Caco-2 (cell line): ENCODE measurements around the gene SH2D1A. TPM values are rescaled to one million over a fixed set of nuclear protein-coding genes. Genes with fewer than 3 reads are reported as not detected.

Experiments
- BruUV-seq: library from RNA; stranded (reverse); fragments of 400-500 nt; replicated peaks from 2 replicates; lab custom pipeline; 2021; lab: Mats Ljungman, UMichigan
- CTCF ChIA-PET: fragments of 300-600 bp; sonication (Branson Sonifier 250); formaldehyde crosslinking; loops from one replicate; lab custom pipeline; 2022; ENCODE audit warnings: antibody characterized with exemption; lab: Charles Lee
- POLR2A ChIA-PET: fragments of 300-600 bp; sonication (Branson Sonifier 250); formaldehyde crosslinking; loops from one replicate; lab custom pipeline; 2022; ENCODE audit warnings: antibody characterized with exemption; lab: Charles Lee
- DNase-seq, 2 experiments: peaks; one replicate each; pipeline versions ENCODE4 v3.0.0 to v3.0.0-alpha.2; 2020 to 2022
- H3K27me3 ChIP-seq: replicated peaks from 2 replicates; pipeline ENCODE4 v1.6.0; 2011; ENCODE audit warnings: low read length; ENCODE audit not compliant: control insufficient read depth, insufficient read depth
- H3K36me3 ChIP-seq: 2 replicates; pipeline ENCODE4 v1.5.1; 2011; ENCODE audit warnings: low read length; ENCODE audit not compliant: control insufficient read depth, insufficient read depth
- H3K4me1 ChIP-seq: fragments of 250-450 bp; sonication (Bioruptor Pico); 2 replicates; pipeline ENCODE4 v1.5.1; 2020; ENCODE audit warnings: mild to moderate bottlenecking
- H3K4me3 ChIP-seq: 2 replicates; pipeline ENCODE4 v1.5.1; 2011; ENCODE audit warnings: low read depth, mild to moderate bottlenecking, control low read depth, low read length
- H3K9me3 ChIP-seq: fragments of 250-450 bp; sonication (Bioruptor Pico); 2 replicates; pipeline ENCODE4 v1.5.1; 2020; ENCODE audit warnings: mild to moderate bottlenecking, moderate library complexity
- H3K27ac Mint-ChIP-seq: one replicate; pipeline ENCODE4 v1.8.0; 2022; ENCODE audit warnings: mixed read lengths; ENCODE audit not compliant: unreplicated experiment
- H3K27me3 Mint-ChIP-seq: one replicate; pipeline ENCODE4 v1.8.0; 2022; ENCODE audit warnings: mixed read lengths; ENCODE audit not compliant: insufficient read depth, unreplicated experiment
- H3K36me3 Mint-ChIP-seq: one replicate; pipeline ENCODE4 v1.8.0; 2022; ENCODE audit warnings: mild to moderate bottlenecking, mixed read lengths; ENCODE audit not compliant: insufficient read depth, unreplicated experiment
- H3K4me1 Mint-ChIP-seq: one replicate; pipeline ENCODE4 v1.8.0; 2022; ENCODE audit warnings: low read depth, mixed read lengths; ENCODE audit not compliant: unreplicated experiment
- H3K4me3 Mint-ChIP-seq: one replicate; pipeline ENCODE4 v1.8.0; 2022; ENCODE audit warnings: mild to moderate bottlenecking, moderate library complexity, mixed read lengths; ENCODE audit not compliant: unreplicated experiment
- H3K9me3 Mint-ChIP-seq: one replicate; pipeline ENCODE4 v1.8.0; 2022; ENCODE audit warnings: mixed read lengths; ENCODE audit not compliant: unreplicated experiment
- intact Hi-C: fragments of 100-400 bp; cut with micrococcal nuclease; formaldehyde crosslinking; loops from one replicate; pipeline ENCODE4 v1.10.0; 2022; ENCODE audit not compliant: unreplicated experiment
- total RNA-seq: library from RNA; stranded (reverse); gene quantifications from 2 replicates; pipeline ENCODE4 v1.2.3, GENCODE V29; 2022
- TF ChIP-seq, protein P1 (sequence below), 2 experiments: fragments of 200-600 bp in 1 of 2; IDR thresholded peaks; 1 replicate in 1 of 2; 2 replicates in 1 of 2; pipeline versions ENCODE4 v1.5.1 to v1.8.0; 2011 to 2022; ENCODE audit warnings: antibody characterized with exemption in 1 of 2, control low read depth in 1 of 2, inconsistent platforms in 1 of 2, low read depth in 1 of 2, low read length in 1 of 2, mild to moderate bottlenecking in 1 of 2, moderate library complexity in 1 of 2; ENCODE audit not compliant: insufficient read depth in 1 of 2, severe bottlenecking in 1 of 2, unreplicated experiment in 1 of 2

SH2D1A gene
- total RNA-seq, 1 experiment from 2014 or later: not detected

DNA sequence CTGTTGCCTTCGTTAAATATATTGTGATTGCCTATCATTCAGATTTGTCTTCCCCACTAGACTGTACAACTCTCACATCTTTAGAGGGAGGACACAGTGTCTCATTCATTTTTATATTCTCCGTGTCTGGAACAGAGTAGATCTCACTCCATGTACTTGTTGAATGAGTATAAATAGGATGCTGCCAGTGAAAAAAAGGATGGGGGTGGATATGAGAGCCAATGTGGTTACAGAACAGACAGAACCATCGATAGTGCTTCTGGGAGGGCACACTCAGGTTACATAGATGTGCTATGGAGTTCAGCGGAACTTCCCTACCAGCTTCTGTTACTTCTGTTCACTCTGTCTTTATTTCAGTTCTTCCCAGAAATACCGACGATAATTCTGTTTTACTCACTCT is 66.9 kb downstream of the SH2D1A start:
- TF ChIP-seq, protein P1, sequence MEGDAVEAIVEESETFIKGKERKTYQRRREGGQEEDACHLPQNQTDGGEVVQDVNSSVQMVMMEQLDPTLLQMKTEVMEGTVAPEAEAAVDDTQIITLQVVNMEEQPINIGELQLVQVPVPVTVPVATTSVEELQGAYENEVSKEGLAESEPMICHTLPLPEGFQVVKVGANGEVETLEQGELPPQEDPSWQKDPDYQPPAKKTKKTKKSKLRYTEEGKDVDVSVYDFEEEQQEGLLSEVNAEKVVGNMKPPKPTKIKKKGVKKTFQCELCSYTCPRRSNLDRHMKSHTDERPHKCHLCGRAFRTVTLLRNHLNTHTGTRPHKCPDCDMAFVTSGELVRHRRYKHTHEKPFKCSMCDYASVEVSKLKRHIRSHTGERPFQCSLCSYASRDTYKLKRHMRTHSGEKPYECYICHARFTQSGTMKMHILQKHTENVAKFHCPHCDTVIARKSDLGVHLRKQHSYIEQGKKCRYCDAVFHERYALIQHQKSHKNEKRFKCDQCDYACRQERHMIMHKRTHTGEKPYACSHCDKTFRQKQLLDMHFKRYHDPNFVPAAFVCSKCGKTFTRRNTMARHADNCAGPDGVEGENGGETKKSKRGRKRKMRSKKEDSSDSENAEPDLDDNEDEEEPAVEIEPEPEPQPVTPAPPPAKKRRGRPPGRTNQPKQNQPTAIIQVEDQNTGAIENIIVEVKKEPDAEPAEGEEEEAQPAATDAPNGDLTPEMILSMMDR (IDR thresholded peaks at IDR 0.05; ENCODE audit: insufficient read depth in 1 of 2, low read depth in 1 of 2, low read length in 1 of 2, severe bottlenecking in 1 of 2, unreplicated experiment in 1 of 2): no peak
- intact Hi-C loops: no loop called here
- Mint-ChIP-seq H3K4me1 (peaks cover 7% of the 10 kb centered on the region), H3K9me3 (no peaks in the 10 kb centered on the region), H3K4me3 (no peak overlapping the region), H3K36me3 (no peaks in the 10 kb centered on the region), H3K27ac (no peak overlapping the region), H3K27me3 (peaks cover 2% of the 10 kb centered on the region)
- BruUV-seq: no TSS peak
- Histone ChIP-seq H3K4me1 (no peaks in the 10 kb centered on the region), H3K9me3 (no peaks in the 10 kb centered on the region), H3K27me3 (no peaks in the 10 kb centered on the region), H3K4me3 (no peak overlapping the region), H3K36me3 (no peaks in the 10 kb centered on the region)
- ChIA-PET CTCF (no interaction called here), POLR2A (no interaction called here)
- no peak for DNase-seq

- ChIA-PET POLR2A (no interaction called here), CTCF (no interaction called here)
- TF ChIP-seq, protein P1 (IDR thresholded peaks at IDR 0.05; ENCODE audit: insufficient read depth in 1 of 2, low read depth in 1 of 2, low read length in 1 of 2, severe bottlenecking in 1 of 2, unreplicated experiment in 1 of 2): no peak
- Mint-ChIP-seq H3K27me3 (peaks cover 2% of the 10 kb centered on the region), H3K9me3 (no peaks in the 10 kb centered on the region), H3K4me3 (no peak overlapping the region), H3K36me3 (no peaks in the 10 kb centered on the region), H3K27ac (no peak overlapping the region), H3K4me1 (peaks cover 7% of the 10 kb centered on the region)
- no peak for DNase-seq
- H3K4me1 ChIP-seq: no peaks in the 10 kb centered on the region
- no peak overlapping the region for H3K4me3 ChIP-seq
- no peaks in the 10 kb centered on the region for H3K27me3 ChIP-seq
- no peaks in the 10 kb centered on the region for H3K36me3 ChIP-seq
- intact Hi-C loops: no loop called here
- no peaks in the 10 kb centered on the region for H3K9me3 ChIP-seq
- BruUV-seq: no TSS peak
Measured at GRCh38 chrX:124414281-124414680, 67.9 kb downstream of the SH2D1A start.

DNA sequence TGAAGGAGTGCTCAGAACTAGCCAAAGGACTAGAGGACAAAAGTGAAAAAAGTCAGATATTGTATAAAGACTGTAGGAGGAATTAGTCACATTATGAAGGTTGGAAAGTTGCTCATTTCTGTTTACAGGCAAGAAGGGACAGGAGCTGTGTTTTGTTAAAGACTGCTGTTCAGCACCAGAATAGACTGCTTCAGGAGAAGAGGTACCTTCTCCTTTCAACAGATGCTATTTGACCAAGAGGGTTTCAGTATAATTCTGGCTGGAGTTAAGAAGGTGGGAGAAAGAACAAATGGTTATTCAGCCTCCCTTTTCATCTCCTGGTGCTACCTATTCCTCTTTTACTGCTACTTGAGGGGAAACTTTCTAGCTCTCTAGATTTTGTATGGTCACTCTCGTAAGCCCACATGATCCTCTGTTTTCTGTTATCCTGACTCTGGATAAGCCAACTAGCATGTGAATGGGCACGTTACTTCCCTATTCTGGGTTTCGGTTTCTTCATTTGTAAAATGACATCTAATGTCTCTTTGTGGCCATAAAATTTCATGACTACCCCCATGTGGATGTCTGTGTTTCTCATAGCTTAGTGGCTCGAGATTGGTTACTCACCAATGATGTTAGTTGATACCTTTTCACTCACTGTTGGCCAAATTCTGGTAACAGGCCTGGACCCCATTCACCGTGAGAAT is 68.9 kb downstream of the SH2D1A start:
- Mint-ChIP-seq H3K9me3 (no peaks in the 10 kb centered on the region), H3K27me3 (peaks cover 2% of the 10 kb centered on the region), H3K4me3 (no peak overlapping the region), H3K4me1 (peaks cover 7% of the 10 kb centered on the region), H3K27ac (no peak overlapping the region), H3K36me3 (no peaks in the 10 kb centered on the region)
- ChIA-PET CTCF (no interaction called here), POLR2A (no interaction called here)
- TF ChIP-seq, protein P1 (IDR thresholded peaks at IDR 0.05; ENCODE audit: insufficient read depth in 1 of 2, low read depth in 1 of 2, low read length in 1 of 2, severe bottlenecking in 1 of 2, unreplicated experiment in 1 of 2): no peak
- intact Hi-C loops: no loop called here
- no peaks in the 10 kb centered on the region for H3K36me3 ChIP-seq
- H3K27me3 ChIP-seq: no peaks in the 10 kb centered on the region
- H3K9me3 ChIP-seq: no peaks in the 10 kb centered on the region
- H3K4me1 ChIP-seq: no peaks in the 10 kb centered on the region
- DNase-seq: no peak
- H3K4me3 ChIP-seq: no peak overlapping the region
- BruUV-seq: no TSS peak
